ENCODE measurements around the gene PRKAR1B.
"Not testable (repeated sequence)": the region's sequence is repeated elsewhere in the genome, so short reads cannot be mapped to it uniquely, and the experiment has no call there.

Gene PRKAR1B

GRCh38 chr7:756928-757560 lies 30.0 kb upstream of the PRKAR1B start:
- DNase-seq (ENCODE audit: low spot score), result no peak

- no peak for DNase-seq (ENCODE audit: low spot score)
These were observed 29.3 kb upstream of the PRKAR1B start for GRCh38 chr7:756231-756927.

GRCh38 chr7:755413-755805 lies 28.3 kb upstream of the PRKAR1B start:
- DNase-seq (ENCODE audit: low spot score), result no peak

- no peak for DNase-seq (ENCODE audit: low spot score)
These were observed 27.7 kb upstream of the PRKAR1B start for GRCh38 chr7:754531-755412.

GRCh38 chr7:753190-753589 lies 26.1 kb upstream of the PRKAR1B start:
- no peak for DNase-seq (ENCODE audit: low spot score)

- DNase-seq (ENCODE audit: low spot score), result not testable (repeated sequence)
These were observed 25.2 kb upstream of the PRKAR1B start for GRCh38 chr7:752256-752655.

GRCh38 chr7:751826-752225 lies 24.7 kb upstream of the PRKAR1B start:
- no peak for DNase-seq (ENCODE audit: low spot score)

GRCh38 chr7:750111-750905 lies 23.2 kb upstream of the PRKAR1B start:
- no peak for DNase-seq (ENCODE audit: low spot score)

- DNase-seq (ENCODE audit: low spot score), result no peak
These were observed 22.1 kb upstream of the PRKAR1B start for GRCh38 chr7:749140-749551.

GRCh38 chr7:748446-748845 lies 21.4 kb upstream of the PRKAR1B start:
- DNase-seq (ENCODE audit: low spot score), result no peak

GRCh38 chr7:747186-747585 lies 20.1 kb upstream of the PRKAR1B start:
- DNase-seq (ENCODE audit: low spot score), result no peak

GRCh38 chr7:746155-747061 lies 19.3 kb upstream of the PRKAR1B start:
- no peak for DNase-seq (ENCODE audit: low spot score)

GRCh38 chr7:745431-746154 lies 18.5 kb upstream of the PRKAR1B start:
- no peak for DNase-seq (ENCODE audit: low spot score)

- no peak for DNase-seq (ENCODE audit: low spot score)
These were observed 17.9 kb upstream of the PRKAR1B start for GRCh38 chr7:744854-745430.

- DNase-seq (ENCODE audit: low spot score), result not testable (repeated sequence)
These were observed 17.0 kb upstream of the PRKAR1B start for GRCh38 chr7:744128-744520.

GRCh38 chr7:743341-744127 lies 16.5 kb upstream of the PRKAR1B start:
- DNase-seq (ENCODE audit: low spot score), result not testable (repeated sequence)

GRCh38 chr7:742791-743190 lies 15.7 kb upstream of the PRKAR1B start:
- DNase-seq (ENCODE audit: low spot score), result no peak

GRCh38 chr7:741850-742249 lies 14.8 kb upstream of the PRKAR1B start:
- no peak for DNase-seq (ENCODE audit: low spot score)

GRCh38 chr7:741191-741671 lies 14.2 kb upstream of the PRKAR1B start:
- DNase-seq (ENCODE audit: low spot score), result no peak
